Upper lobe of right lung (tissue), 1 donor: ENCODE results near the gene QPCTL. TPM values are rescaled to one million over a fixed set of nuclear protein-coding genes. Genes with fewer than 3 reads are reported as not detected.

Experiments
- ATAC-seq: fragments of 200-7000 bp; cut with Tn5 transposase; one replicate; pipeline ENCODE4 v1.9.1; 2020; ENCODE audit warnings: mild to moderate bottlenecking, moderate library complexity
- DNase-seq: peaks from one replicate; pipeline ENCODE4 v3.0.0-alpha.2; 2020
- H3K27ac ChIP-seq: fragments of 200-600 bp; one replicate; pipeline ENCODE4 v1.8.0; 2022
- H3K27me3 ChIP-seq: fragments of 200-600 bp; one replicate; pipeline ENCODE4 v1.8.0; 2022; ENCODE audit warnings: mild to moderate bottlenecking
- H3K36me3 ChIP-seq: fragments of 200-600 bp; one replicate; pipeline ENCODE4 v1.8.0; 2022
- H3K4me1 ChIP-seq: fragments of 200-600 bp; one replicate; pipeline ENCODE4 v1.8.0; 2022
- H3K4me3 ChIP-seq: fragments of 200-600 bp; one replicate; pipeline ENCODE4 v1.8.0; 2022; ENCODE audit warnings: mild to moderate bottlenecking
- H3K9me3 ChIP-seq: fragments of 200-600 bp; one replicate; pipeline ENCODE4 v1.8.0; 2022
- CTCF ChIP-seq: fragments of 200-600 bp; IDR thresholded peaks from one replicate; pipeline ENCODE4 v1.8.0; 2022; ENCODE audit warnings: antibody characterized with exemption
- intact Hi-C: fragments of 100-400 bp; cut with DNase I; formaldehyde crosslinking; loops from one replicate; pipeline ENCODE4 v1.11.0; 2022
- total RNA-seq: library from RNA; stranded (reverse); fragmentation: NEBNext Ultra II Directional; extraction: Animal tissue kit (Norgen Biotek cat#: 25700); gene quantifications from one replicate; pipeline ENCODE4 v1.2.1, GENCODE V29; 2021
- donor health status: DM: no; HTN: yes; CAD: no; lungs with severe emphysema.

The QPCTL gene
- total RNA-seq, 1 donor from 2014 or later: 7.0 TPM

- Histone ChIP-seq H3K27me3 (no peaks in the 10 kb centered on the region), H3K4me3 (peak within 1 kb of the TSS; percentile 81), H3K27ac (peak within 1 kb of the TSS; percentile 70), H3K4me1 (peaks cover 13% of the 10 kb centered on the region), H3K36me3 (peaks cover 6% of the 10 kb centered on the region), H3K9me3 (no peaks in the 10 kb centered on the region)
- intact Hi-C loops: no loop called here
- ATAC-seq (peak; percentile 99), DNase-seq (peak; percentile 97)
- no peak for TF ChIP-seq CTCF
Observed at GRCh38 chr19:45730368-45731288, 38.2 kb downstream of the QPCTL start, which contains the start of gene FBXO46. TSS of gene FBXO46 (minus strand) at chr19:45730896. CDS start at chr19:45713495, 17,401 bp downstream.

GRCh38 chr19:45733160-45733810 lies 40.8 kb downstream of the QPCTL start, which contains the start of gene MEIOSIN:
TSS of gene MEIOSIN (plus strand) at chr19:45733439. CDS start at chr19:45735377, 1,938 bp downstream.
- Histone ChIP-seq H3K9me3 (no peaks in the 10 kb centered on the region), H3K27ac (no peak within 1 kb of the TSS), H3K36me3 (no peaks in the 10 kb centered on the region), H3K4me1 (peaks cover 13% of the 10 kb centered on the region), H3K27me3 (no peaks in the 10 kb centered on the region), H3K4me3 (no peak within 1 kb of the TSS)
- intact Hi-C loops: no loop called here
- TF ChIP-seq CTCF: no peak
- DNase-seq: no peak
- ATAC-seq: no peak

GRCh38 chr19:45739498-45740439 lies 47.3 kb downstream of the QPCTL start:
- TF ChIP-seq CTCF: no peak
- Histone ChIP-seq H3K27ac (no peak overlapping the region), H3K4me1 (no peaks in the 10 kb centered on the region), H3K4me3 (no peak overlapping the region), H3K27me3 (no peaks in the 10 kb centered on the region), H3K36me3 (no peaks in the 10 kb centered on the region), H3K9me3 (no peaks in the 10 kb centered on the region)
- ATAC-seq: peak; percentile 49
- no peak for DNase-seq
- intact Hi-C loops: no loop called here

- no peaks in the 10 kb centered on the region for H3K9me3 ChIP-seq
- no peak overlapping the region for H3K4me3 ChIP-seq
- H3K4me1 ChIP-seq: no peaks in the 10 kb centered on the region
- intact Hi-C loops: no loop called here
- ATAC-seq (no peak), DNase-seq (no peak)
- H3K27me3 ChIP-seq: no peaks in the 10 kb centered on the region
- TF ChIP-seq CTCF: no peak
- H3K27ac ChIP-seq: no peak overlapping the region
- H3K36me3 ChIP-seq: no peaks in the 10 kb centered on the region
Observed at GRCh38 chr19:45742969-45743368, 50.5 kb downstream of the QPCTL start.

GRCh38 chr19:45745606-45746005 lies 53.1 kb downstream of the QPCTL start:
- Histone ChIP-seq H3K4me3 (no peak overlapping the region), H3K27ac (no peak overlapping the region), H3K27me3 (no peaks in the 10 kb centered on the region), H3K9me3 (no peaks in the 10 kb centered on the region), H3K36me3 (no peaks in the 10 kb centered on the region), H3K4me1 (no peaks in the 10 kb centered on the region)
- no peak for TF ChIP-seq CTCF
- no peak for DNase-seq
- intact Hi-C loops: no loop called here
- ATAC-seq: no peak
